Keratinocyte (primary cell): Measurements from ENCODE around the gene CLEC16A.

Experiments
- EZH2 ChIP-seq: IDR thresholded peaks from one replicate; pipeline ENCODE4 v1.6.1; 2012; ENCODE audit warnings: inconsistent platforms, mild to moderate bottlenecking, low read length, moderate library complexity
- TF ChIP-seq, protein P1 (sequence below), 3 experiments: IDR thresholded peaks in 1 of 3; conservative IDR thresholded peaks in 1 of 3; optimal IDR thresholded peaks in 1 of 3; 2 replicates in 2 of 3; 3 replicates in 1 of 3; pipeline versions ENCODE3 to v1.5.1; 2011; ENCODE audit warnings: low read length in 3 of 3, mild to moderate bottlenecking in 3 of 3, moderate library complexity in 2 of 3, control low read depth in 1 of 3, inconsistent platforms in 1 of 3; ENCODE audit not compliant: insufficient read depth in 2 of 3; ENCODE audit errors: extremely low read depth in 1 of 3

DNA sequence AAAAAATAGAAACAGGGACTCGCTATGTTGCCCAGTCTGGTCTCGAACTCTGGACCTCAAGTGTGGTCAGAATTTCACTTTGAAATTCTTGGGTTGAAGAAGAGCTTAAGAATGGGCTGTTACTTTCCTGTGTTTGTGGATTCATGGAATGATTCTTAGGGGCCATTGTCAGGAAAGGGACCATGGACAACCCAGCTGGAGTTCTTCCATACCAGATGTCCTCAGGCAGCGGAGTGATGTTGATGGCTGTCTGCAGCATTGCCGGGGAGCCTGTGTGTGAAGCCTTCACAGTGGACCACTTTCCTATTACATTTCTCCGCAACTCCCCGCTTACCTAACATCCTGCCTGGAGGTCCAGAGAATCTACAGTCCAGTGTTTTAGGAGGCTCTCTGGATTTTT lies 145.9 kb downstream of the CLEC16A start:
- TF ChIP-seq EZH2 = no peak
- TF ChIP-seq, protein P1, sequence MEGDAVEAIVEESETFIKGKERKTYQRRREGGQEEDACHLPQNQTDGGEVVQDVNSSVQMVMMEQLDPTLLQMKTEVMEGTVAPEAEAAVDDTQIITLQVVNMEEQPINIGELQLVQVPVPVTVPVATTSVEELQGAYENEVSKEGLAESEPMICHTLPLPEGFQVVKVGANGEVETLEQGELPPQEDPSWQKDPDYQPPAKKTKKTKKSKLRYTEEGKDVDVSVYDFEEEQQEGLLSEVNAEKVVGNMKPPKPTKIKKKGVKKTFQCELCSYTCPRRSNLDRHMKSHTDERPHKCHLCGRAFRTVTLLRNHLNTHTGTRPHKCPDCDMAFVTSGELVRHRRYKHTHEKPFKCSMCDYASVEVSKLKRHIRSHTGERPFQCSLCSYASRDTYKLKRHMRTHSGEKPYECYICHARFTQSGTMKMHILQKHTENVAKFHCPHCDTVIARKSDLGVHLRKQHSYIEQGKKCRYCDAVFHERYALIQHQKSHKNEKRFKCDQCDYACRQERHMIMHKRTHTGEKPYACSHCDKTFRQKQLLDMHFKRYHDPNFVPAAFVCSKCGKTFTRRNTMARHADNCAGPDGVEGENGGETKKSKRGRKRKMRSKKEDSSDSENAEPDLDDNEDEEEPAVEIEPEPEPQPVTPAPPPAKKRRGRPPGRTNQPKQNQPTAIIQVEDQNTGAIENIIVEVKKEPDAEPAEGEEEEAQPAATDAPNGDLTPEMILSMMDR (optimal IDR thresholded peaks at IDR 0.05 in 1 of 3, IDR thresholded peaks at IDR 0.05 in 1 of 3, conservative IDR thresholded peaks at IDR 0.05 in 1 of 3; ENCODE audit: extremely low read depth in 1 of 3, insufficient read depth in 2 of 3, low read length in 3 of 3) = no peak
